ENCODE data around the gene SLC12A1. TPM values are rescaled to one million over a fixed set of nuclear protein-coding genes. Genes with fewer than 3 reads are reported as not detected.

Gene SLC12A1
- total RNA-seq, 4 donors from 2014 or later = not detected

GRCh38 chr15:48239334-48239733 lies 33.2 kb downstream of the SLC12A1 start:
- no peak for TF ChIP-seq CTCF (IDR thresholded peaks at IDR 0.05; ENCODE audit: low read depth)

- no peak for TF ChIP-seq CTCF (IDR thresholded peaks at IDR 0.05; ENCODE audit: low read depth)
Observed at GRCh38 chr15:48242015-48242414, 35.9 kb downstream of the SLC12A1 start.

GRCh38 chr15:48242535-48242934 lies 36.4 kb downstream of the SLC12A1 start:
- TF ChIP-seq CTCF (IDR thresholded peaks at IDR 0.05; ENCODE audit: low read depth) = no peak

GRCh38 chr15:48244921-48245320 lies 38.8 kb downstream of the SLC12A1 start:
- no peak for TF ChIP-seq CTCF (IDR thresholded peaks at IDR 0.05; ENCODE audit: low read depth)

- no peak for TF ChIP-seq CTCF (IDR thresholded peaks at IDR 0.05; ENCODE audit: low read depth)
Observed at GRCh38 chr15:48248414-48248813, 42.3 kb downstream of the SLC12A1 start.

- TF ChIP-seq CTCF (IDR thresholded peaks at IDR 0.05; ENCODE audit: low read depth) = no peak
Observed at GRCh38 chr15:48250640-48251076, 44.6 kb downstream of the SLC12A1 start.

GRCh38 chr15:48253172-48253571 lies 47.1 kb downstream of the SLC12A1 start:
- TF ChIP-seq CTCF (IDR thresholded peaks at IDR 0.05; ENCODE audit: low read depth) = no peak
